D721Med (cell line): Measurements from ENCODE around the gene ZNF835.

Source experiments
- DNase-seq: peaks from one replicate; pipeline ENCODE4 v3.0.0; 2011; ENCODE audit warnings: low spot score; ENCODE audit not compliant: insufficient read length
- FAIRE-seq: peaks from 2 replicates; lab custom pipeline; 2011; peaks lifted over from hg19 to GRCh38; lab: Jason Lieb, UNC
- TF ChIP-seq, protein P1 (sequence below): IDR thresholded peaks from 2 replicates; pipeline ENCODE4 v1.5.1; 2012; ENCODE audit warnings: mild to moderate bottlenecking, control low read depth; ENCODE audit not compliant: insufficient read depth; ENCODE audit errors: missing control alignments

ZNF835 gene

GRCh38 chr19:56642711-56643459 lies 28.7 kb downstream of the ZNF835 start, which contains the start of gene SMIM17:
SMIM17 (plus strand) TSS chr19:56643159; CDS start chr19:56645668, 2,509 bp downstream.
- TF ChIP-seq, protein P1, sequence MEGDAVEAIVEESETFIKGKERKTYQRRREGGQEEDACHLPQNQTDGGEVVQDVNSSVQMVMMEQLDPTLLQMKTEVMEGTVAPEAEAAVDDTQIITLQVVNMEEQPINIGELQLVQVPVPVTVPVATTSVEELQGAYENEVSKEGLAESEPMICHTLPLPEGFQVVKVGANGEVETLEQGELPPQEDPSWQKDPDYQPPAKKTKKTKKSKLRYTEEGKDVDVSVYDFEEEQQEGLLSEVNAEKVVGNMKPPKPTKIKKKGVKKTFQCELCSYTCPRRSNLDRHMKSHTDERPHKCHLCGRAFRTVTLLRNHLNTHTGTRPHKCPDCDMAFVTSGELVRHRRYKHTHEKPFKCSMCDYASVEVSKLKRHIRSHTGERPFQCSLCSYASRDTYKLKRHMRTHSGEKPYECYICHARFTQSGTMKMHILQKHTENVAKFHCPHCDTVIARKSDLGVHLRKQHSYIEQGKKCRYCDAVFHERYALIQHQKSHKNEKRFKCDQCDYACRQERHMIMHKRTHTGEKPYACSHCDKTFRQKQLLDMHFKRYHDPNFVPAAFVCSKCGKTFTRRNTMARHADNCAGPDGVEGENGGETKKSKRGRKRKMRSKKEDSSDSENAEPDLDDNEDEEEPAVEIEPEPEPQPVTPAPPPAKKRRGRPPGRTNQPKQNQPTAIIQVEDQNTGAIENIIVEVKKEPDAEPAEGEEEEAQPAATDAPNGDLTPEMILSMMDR: no peak
- FAIRE-seq: no peak
- DNase-seq: no peak

DNA sequence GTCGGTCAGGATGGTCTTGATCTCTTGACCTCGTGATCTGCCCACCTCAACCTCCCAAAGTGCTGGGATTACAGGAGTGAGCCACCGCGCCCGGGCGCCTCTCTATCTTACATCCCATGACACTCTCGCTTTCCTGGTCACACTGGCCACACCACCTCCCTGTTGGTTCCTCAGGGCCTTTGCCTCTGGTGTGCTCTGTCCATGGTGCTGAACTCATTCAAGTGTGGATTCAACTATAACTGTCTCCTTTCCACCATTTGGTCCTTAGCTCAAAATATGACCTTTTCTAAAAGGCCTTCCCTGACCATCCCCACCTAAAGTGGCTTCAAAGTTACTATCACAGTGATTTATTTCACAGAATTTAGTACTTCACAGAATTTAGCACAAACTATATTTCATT lies 32.3 kb downstream of the ZNF835 start:
- FAIRE-seq (no peak), DNase-seq (no peak)
- TF ChIP-seq, protein P1: no peak

- TF ChIP-seq, protein P1: no peak
- FAIRE-seq (no peak), DNase-seq (no peak)
Measured at GRCh38 chr19:56637976-56638555, 33.5 kb downstream of the ZNF835 start.

DNA sequence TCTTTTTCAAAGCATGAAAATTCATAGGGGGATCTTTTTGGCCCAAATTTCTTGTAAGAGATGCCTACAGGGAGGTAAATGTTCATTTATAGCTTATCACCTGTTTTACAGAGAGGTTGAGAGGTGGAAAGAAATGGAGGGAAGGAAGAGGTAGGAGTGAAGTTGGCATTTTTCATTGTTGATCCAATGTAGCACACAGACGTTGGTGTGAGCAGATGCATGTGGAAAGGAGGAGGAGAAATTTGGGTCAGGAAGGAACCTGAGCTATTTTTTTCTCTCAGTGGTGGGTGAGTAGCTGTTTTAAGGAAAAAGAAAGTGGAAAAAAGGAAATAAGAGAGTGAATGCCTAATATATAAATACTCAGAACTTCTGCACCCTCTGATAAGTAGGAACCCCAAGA lies 38.5 kb downstream of the ZNF835 start:
- TF ChIP-seq, protein P1: no peak
- FAIRE-seq: no peak

GRCh38 chr19:56625708-56626107 lies 45.8 kb downstream of the ZNF835 start:
- FAIRE-seq (no peak), DNase-seq (no peak)
- TF ChIP-seq, protein P1: no peak

More for the DNA sequence above, 38.5 kb downstream of the ZNF835 start:
- no peak for DNase-seq

- TF ChIP-seq, protein P1: no peak
- DNase-seq: no peak
- FAIRE-seq: no peak
Measured at GRCh38 chr19:56623006-56623405, 48.6 kb downstream of the ZNF835 start.

DNA sequence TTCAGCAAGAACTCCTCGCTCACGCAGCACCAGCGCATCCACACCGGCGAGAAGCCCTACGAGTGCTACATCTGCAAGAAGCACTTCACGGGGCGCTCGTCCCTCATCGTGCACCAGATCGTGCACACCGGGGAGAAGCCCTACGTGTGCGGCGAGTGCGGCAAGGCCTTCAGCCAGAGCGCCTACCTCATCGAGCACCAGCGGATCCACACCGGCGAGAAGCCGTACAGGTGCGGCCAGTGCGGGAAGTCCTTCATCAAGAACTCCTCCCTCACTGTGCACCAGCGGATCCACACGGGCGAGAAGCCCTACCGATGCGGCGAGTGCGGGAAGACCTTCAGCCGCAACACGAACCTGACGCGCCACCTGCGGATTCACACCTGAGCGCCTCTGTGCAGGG lies 49.2 kb downstream of the ZNF835 start:
- FAIRE-seq (no peak), DNase-seq (no peak)
- TF ChIP-seq, protein P1: no peak
